LNCAP (cell line): ENCODE results near the gene RNF208.

ENCODE experiments used
- CTCF ChIP-seq: fragments of 450-650 bp; IDR thresholded peaks from 2 replicates; pipeline ENCODE4 v1.5.1; 2017; ENCODE audit warnings: mild to moderate bottlenecking

RNF208 gene

DNA sequence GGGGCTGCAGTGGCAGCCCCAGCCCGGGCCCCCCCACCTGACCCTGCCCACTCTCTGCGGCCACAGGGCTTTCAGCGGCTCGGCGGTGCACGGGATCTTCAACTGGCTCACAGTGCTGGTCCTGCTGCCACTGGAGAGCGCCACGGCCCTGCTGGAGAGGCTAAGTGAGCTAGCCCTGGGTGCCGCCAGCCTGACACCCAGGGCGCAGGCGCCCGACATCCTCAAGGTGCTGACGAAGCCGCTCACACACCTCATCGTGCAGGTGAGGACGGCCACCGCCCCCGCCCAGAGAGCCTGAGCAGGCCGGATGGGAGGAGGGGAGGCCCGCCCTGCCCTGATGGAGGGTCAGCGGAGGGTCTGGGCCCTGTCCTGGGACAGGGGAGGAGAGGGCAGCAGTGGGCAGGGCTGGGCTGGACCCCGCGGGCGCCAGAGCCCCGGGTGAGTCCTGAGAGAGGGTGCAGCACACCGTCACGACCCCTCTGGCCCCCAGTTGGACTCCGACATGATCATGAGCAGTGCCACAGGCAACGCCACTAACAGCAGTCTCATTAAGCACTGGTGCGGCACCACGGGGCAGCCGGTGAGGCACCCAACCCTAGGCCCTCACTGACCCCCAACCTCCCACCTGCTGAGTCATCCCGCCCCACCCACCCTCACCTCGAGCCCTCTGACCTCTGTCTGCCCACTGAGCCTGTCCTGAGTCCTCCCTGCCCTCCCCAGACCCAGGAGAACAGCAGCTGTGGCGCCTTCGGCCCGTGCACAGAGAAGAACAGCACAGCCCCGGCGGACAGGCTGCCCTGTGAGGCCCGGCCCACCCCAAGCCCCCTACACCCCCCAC, 11.3 kb upstream of the RNF208 start:
- no peak for TF ChIP-seq CTCF

DNA sequence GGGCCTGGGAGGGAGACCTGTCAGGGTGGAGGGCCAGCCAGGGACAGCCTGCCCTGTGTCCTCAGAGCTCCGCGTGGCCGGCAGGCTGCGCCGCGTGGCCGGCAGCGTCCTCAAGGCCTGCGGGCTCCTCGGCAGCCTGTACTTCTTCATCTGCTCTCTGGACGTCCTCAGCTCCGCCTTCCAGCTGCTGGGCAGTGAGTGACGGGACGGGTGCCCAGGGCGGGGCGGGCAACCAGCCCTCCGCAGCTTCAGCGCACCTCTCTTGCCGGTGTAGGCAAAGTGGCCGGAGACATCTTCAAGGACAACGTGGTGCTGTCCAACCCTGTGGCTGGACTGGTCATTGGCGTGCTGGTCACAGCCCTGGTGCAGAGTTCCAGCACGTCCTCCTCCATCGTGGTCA, 10.5 kb upstream of the RNF208 start:
- no peak for TF ChIP-seq CTCF

GRCh38 chr9:137232101-137232500, 10.1 kb upstream of the RNF208 start:
- no peak for TF ChIP-seq CTCF

- TF ChIP-seq CTCF = no peak
These were observed 9.5 kb upstream of the RNF208 start for GRCh38 chr9:137231372-137232039.

DNA sequence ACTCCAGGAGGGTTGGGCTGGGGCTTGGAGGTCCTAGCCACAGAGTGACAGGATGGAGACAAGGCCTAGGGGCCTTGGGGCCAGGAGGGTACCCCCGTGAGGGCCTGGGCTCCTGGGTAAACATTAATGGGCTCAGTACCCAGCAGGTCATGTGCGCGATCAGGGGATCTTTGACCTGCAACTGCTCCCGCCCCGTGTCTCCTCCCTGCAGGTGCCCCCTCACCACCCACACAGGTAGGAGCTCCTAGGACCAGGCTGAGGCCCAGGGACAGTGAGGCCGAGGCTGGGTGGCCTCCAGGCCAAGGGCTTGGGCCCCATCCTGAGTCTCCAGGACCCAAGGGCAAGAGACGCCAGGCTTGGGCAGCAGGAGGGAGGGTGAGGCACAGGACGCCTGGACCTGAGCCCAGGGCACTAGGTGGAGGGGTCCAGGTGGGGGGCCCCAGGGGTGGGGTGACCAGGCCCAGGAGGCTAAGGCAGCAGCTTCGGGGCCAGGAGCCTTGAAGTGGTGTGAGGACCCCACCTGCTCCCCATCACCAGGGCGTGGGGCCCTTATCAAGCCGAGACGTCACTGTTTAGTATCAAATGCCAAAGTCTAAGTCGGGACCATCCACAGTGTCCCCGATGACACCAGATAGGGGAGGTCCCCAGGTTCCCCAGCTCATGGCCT, 8.8 kb upstream of the RNF208 start, which contains the start of gene SLC34A3:
Gene SLC34A3, plus strand, starts transcription at position 197 of the 667 bp plus-strand sequence. CDS start 802 bp downstream, outside the sequence.
- no peak for TF ChIP-seq CTCF

- TF ChIP-seq CTCF = no peak
These were observed 8.1 kb upstream of the RNF208 start for GRCh38 chr9:137229903-137230704.
